ENCODE results near the gene HOXA3.
A peak's percentile ranks its signal among the peaks of the same experiment; 100 is the strongest.

The HOXA3 gene

DNA sequence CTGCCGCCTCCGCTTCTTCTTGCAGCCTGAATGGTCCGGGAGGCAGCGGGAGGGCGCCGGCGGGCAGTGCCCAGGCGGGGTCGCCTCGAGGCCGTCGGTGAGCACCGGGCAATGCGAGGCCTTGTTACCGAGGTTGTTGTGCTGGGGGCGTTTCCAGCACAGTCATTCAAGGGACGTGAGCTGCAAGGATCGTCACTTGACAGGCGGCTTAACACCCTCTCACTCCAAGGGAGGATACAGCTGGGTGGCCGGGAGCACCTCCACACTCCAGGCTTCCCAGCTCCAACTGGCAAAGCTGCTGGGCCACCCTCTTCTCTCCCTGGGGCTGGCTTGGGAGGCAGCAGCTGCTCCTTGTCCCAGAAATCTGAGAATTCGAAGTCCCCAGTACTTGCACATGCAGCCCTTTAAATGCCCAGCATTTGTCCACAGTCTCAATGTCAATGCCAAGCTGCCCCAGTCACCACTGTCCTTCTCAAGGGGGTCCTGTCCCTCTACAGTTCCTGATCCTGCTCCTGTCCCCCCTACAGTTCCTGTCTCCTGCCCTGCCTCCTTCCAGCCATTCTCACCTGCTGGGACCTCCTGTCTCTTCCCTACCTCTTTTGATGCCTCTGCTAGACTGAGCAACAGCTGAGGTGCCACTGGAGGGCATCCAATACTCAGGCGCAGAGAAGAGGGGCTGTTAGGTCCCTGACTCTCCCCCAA lies 37.1 kb upstream of the HOXA3 start:
- no peak for DNase-seq (ENCODE audit: low read depth)

DNA sequence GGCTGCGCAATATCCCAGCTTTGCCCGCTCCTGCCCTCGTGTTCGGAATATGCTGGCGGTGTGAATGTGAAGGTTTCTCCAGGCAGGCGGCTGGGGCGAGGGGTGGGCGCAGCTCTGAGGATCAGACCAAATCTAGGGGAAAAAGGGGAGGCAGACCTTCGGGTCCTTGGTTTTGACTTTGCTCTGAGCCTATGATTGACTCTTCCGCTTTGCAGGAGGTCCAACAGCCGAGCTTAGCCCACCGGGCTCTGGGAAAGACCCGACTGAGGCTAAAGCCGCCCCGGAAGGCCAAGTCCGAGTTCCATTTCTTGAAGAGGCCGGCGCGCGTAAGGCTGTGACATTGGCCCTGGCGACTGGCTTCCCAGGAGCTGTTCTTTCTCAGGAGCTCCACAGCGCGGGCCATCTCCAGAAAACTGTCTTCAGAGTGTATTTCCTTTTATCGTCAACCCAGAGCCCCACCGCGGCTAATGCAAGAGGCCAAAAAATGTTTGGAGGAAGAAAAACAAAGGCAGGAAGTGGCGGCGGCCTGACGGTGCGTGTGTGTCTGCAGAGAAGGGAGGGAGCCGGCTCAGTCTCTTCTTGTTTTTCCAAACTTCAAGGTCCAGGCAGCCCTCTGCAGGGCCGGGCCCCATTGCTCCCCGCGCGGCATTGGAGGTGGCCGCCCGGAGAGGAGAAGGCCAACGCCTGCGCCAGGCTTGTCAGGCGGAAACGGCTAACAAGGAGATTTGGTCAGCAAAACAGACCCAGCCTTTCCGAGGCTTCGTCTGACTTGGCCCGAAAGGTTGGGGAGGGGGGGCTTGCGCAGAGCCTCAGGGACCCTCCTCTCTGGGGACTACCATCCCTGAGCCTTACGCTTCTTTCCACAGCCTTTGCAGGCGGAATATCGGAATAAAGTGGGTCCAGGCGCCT lies 36.3 kb upstream of the HOXA3 start:
- no peak for DNase-seq (ENCODE audit: low read depth)

- DNase-seq (ENCODE audit: low read depth): no peak
Measured at GRCh38 chr7:27187475-27188385, 35.3 kb upstream of the HOXA3 start.

DNA sequence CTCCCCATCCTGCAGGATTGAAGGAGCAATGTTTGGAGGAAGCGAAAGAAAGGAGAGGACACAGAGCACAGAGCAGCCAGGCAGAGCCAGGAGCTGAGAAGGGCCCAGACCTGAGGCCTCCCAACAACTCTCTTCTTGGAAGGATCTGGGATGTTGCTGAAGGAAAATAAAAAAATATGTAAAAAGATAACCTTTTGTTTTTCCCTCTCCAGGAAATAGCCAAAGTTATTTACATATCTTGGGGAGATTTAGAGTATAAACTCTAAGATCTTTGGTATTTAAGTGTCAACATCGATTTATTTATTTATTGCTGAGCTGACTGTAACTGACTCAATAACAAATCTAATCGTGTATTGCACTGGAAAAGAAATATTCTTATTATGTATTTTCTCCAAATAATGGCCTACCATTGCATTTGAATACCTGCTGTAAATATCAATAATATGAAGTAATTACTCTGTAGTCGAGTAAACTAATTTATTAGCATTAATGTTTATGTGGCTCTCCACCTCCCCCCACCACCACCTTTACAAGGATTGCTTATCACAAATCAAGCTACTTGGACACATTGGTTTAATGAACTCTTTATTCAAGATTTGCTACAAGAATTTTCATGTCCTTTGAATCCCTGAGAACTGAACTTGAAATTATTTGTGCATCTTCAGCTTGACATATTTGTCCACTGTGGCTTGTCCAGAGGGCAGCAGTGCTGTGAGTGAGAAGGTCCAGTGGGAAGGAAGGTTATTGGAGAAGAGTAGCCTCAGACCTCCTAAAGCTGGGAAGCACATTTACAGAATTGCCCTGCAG lies 34.5 kb upstream of the HOXA3 start:
- DNase-seq (ENCODE audit: low read depth): no peak

- DNase-seq (ENCODE audit: low read depth): no peak
Measured at GRCh38 chr7:27185854-27186667, 33.7 kb upstream of the HOXA3 start.

DNA sequence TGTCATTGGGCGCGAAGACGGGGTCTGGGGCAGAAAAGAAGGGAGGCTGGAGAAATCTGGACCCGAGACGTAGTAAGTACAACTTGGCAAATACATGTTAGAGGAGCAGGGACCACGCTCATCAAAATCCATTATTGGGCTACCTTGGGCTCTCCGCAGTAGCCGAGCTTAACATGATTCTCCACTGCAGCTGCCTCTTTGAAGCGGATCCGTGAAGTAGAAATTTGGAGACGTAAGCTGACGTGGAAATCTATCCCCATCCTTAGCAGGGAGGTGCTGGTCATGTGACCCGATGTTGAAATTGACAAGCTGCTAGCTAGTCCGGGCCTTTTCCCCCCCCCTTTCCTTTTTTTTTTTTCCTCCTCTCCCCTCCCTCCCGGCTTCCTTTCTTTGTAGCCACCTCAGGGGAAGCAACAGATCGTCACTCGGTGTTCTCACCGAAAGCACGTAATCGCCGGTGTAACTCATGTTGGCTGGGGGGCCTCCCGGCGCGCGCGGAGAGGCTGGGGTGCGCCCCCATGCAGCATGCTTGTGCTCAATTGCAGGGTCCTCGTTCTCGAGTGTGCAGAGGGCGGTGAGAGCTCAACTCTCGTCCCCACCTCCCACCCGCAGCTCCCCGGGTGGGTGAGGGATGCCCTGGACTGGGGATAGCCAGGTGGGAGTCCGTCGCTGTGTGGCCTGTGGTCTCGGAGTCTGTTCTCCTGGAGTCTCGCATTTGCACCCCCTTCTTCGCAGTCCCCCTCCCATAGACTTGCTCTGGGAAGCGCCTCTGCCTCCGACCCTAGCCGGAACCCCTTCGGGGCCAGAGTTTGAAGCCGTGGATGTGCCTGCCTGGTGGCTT lies 32.9 kb upstream of the HOXA3 start, which contains the start of gene HOXA11:
TSS of gene HOXA11 (minus strand) at position 220 of the 841 bp plus-strand sequence. CDS start at position 132, 88 bp downstream.
- no peak for DNase-seq (ENCODE audit: low read depth)

DNA sequence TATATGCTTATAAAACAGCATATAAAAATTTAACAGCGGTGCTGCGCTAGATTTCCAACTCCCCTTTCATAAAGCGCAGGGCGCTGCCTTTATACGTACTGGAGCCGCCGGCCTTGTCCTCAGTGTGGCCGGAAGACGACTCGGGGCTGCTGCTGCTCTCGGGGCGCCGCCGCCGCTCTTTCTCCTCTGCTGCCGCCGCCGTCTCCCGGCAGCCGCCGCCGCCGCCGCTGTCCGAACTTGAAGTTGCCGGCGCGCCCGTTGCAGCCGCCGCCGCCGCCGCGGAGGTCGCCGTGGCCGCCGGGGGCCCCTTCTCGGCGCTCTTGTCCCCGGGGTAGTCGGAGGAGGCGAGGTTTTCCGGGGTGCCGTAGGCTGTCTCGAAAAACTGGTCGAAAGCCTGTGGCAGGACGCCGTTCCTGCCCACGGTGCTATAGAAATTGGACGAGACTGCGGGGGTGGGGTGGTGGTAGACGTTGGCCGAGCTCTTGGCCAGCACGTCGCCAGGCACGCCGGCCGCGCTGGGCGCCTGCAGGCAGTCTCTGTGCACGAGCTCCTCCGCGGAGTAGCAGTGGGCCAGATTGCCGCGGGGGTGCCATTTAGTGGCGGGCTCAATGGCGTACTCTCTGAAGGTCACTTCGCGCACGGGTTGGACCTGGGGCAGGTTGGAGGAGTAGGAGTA lies 32.1 kb upstream of the HOXA3 start:
- no peak for DNase-seq (ENCODE audit: low read depth)

- no peak for DNase-seq (ENCODE audit: low read depth)
Measured at GRCh38 chr7:27183682-27184336, 31.4 kb upstream of the HOXA3 start.

- no peak for DNase-seq (ENCODE audit: low read depth)
Measured at GRCh38 chr7:27182861-27183681, 30.7 kb upstream of the HOXA3 start.

DNA sequence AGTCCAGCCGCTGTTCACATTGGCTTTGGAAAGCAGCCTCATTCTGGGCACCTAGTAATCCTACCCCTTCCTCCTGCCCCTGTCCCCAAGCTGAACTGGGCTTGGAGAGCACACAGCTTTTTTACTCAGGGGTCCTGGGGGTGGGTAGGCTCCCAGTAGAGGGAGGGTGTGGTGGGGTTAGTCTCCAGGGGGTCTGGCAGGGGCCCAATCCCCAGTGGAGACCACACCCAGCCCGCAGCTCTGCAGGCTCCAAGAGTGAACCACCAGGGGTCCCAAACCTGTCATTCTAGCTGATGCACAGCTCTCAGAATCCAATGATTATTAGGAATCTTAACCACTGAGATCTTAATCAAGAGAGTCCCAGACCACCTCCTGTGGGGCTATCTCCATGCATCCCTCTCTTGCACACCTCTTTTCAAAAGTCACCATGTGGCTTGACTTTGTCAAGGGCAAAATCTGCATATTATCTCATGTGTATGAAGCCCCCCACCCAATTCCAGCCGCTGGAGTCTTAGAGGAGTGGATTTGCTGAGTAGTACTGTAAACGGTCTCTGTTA lies 30.0 kb upstream of the HOXA3 start:
- no peak for DNase-seq (ENCODE audit: low read depth)

DNA sequence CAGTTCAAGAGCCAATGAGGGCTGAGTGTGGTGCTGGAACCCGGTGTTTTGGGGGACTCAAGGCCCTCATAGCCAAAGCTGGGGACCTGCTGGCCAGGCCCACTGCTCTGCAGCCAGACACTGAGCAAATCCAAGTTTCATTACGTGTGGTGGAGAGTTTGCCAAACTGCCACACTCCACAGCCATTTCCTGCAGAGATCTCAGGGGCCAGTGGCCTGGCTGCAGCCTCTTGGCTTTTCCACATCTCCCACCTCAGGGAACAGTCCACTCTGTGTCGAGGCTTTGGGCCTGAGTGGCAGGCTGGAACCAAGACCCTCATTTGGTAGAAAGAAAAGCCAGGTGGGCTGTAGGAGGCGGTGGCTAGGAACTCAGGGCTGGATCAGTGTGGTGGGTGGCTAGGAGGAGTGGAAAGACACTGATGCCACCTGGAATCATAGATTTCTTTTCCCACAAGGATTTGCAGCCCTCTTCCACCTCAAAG lies 29.5 kb upstream of the HOXA3 start:
- DNase-seq (ENCODE audit: low read depth): no peak

DNA sequence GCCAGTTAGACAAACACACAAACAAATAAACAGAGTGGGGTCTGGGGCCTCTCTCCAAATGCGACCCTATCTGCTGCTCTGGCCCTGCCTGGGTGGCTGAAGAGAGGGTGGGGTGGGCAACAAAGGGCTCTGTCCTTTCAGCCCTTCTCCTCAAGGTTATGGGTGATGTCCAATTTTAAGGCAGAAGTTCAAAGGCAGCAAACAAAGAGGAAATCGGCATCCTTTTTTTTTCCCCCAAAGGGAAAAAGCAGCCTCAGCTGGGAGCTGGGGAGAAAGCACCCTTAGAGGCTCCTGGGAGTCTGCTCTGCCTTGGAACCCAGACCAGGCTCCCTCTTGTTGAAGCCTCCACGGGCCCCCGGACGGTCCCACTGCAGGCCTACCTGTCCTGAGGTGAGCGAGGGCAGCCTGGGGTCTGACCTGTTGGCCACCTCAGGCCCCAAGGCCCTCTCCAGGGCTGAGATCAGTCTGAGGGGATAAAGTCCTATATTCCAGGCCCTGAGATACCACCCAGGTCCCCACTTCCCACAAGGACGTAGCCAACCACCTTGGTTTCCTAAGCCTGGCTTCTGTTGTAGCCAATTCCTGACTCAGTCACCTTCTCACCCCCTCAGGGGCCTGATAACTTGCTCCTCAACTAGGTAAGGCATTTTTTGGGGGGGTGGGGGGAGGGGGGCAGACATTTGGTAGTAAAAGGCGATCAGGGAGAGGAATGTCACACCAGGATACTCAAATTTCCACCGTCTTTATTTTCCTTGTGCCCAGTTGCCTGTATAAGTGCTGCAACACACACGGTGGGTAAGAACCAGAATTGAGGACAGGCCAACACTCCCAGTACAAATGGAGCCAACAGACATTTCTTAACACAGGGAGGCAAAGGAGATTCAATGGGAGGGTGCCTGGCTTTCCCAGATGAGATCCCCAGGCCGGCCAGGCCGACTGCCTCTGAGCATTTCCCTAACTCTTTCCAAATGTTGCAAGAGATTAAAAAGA lies 28.3 kb upstream of the HOXA3 start:
- DNase-seq (ENCODE audit: low read depth): no peak

GRCh38 chr7:27179503-27180430 lies 27.4 kb upstream of the HOXA3 start:
- peak; percentile 8 for DNase-seq (ENCODE audit: low read depth)

- no peak for DNase-seq (ENCODE audit: low read depth)
Measured at GRCh38 chr7:27179030-27179429, 26.6 kb upstream of the HOXA3 start.

DNA sequence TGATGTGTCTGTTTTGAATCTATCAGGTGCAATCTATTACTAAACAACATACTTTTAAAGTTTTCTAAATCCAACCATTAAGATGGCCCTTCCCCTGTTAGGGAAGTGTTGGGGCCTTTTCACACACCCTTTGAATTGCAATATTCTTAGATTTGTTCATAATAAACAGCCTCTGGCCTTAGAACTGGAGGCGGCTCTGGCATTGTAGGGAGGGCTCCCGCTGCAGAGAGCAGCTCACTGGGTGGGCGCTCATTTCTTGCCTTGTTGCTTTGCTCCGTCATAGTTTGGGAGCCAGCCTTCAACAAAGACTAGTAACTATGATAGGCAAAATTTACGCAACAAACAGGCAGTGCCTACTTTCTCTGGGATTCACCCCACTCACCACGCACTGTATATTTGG lies 26.0 kb upstream of the HOXA3 start:
- no peak for DNase-seq (ENCODE audit: low read depth)
